ENCODE measurements around the gene KRT27.

The KRT27 gene, protein sequence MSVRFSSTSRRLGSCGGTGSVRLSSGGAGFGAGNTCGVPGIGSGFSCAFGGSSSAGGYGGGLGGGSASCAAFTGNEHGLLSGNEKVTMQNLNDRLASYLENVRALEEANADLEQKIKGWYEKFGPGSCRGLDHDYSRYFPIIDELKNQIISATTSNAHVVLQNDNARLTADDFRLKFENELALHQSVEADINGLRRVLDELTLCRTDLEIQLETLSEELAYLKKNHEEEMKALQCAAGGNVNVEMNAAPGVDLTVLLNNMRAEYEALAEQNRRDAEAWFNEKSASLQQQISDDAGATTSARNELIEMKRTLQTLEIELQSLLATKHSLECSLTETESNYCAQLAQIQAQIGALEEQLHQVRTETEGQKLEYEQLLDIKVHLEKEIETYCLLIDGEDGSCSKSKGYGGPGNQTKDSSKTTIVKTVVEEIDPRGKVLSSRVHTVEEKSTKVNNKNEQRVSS

DNA sequence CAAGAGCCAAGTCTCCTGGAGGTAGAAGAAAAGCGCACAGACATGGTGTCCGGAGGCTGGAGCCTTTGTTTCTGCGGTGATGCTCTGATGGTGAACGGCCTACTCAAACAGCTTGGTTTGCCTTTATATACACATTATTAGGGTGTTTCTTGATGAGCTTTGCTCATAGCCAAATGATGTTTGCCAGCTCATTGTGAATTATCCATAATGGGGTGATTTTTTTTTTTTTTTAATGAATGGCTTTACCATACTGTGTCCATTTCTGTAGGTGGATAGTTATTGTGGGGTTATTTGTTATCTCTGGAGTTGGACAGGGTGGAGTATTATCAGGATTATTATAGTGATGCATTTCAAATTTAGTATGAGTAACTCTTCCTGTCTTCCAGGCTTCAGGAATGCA lies at the start of gene KRT27:
Gene KRT27 (minus strand): TSS at position 101 of the 400 bp plus-strand sequence. CDS start 57 bp downstream, at position 44.
- Mint-ChIP-seq H3K27ac (no peak within 1 kb of the TSS), H3K27me3 (ENCODE audit: low read depth) (peaks cover 38% of the 10 kb centered on the region), H3K9me3 (no peaks in the 10 kb centered on the region), H3K36me3 (ENCODE audit: low read depth) (no peaks in the 10 kb centered on the region), H3K4me1 (ENCODE audit: low read depth) (peaks cover 1% of the 10 kb centered on the region), H3K4me3 (no peak within 1 kb of the TSS)
- no peak for DNase-seq (ENCODE audit: low spot score)

DNA sequence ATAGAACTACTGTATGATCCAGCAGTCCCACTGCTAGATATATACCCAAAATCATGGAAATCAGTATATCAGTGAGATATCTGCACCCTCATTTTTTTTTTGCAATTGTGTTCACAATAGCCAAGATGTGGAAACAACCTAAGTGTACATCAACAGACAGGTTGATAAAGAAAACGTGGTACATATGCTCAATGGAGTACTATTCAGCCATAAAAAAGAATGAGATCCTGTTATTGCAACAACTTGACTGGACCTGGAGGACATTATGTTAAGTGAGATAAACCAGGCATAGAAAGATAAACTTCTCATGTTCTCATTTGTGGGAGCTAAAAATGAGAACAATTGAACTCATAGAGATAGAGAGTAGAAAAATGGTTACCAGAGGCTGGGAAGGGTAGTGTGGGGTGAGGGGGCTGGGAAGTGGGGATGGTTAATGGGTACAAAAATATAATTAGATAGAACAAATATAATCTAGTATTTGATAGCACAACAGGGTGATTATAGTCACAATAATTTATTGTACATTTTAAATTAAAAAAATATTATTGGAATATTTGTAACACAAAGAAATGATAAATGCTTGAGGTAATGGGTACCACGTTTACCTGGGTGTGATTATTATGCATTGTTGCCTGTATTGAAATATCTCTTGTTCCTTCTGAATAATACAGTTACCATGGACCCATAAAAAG lies 47.9 kb upstream of the KRT27 start:
- Mint-ChIP-seq H3K4me1 (ENCODE audit: low read depth) (peaks cover 26% of the 10 kb centered on the region), H3K36me3 (ENCODE audit: low read depth) (peaks cover 1% of the 10 kb centered on the region), H3K27me3 (ENCODE audit: low read depth) (no peaks in the 10 kb centered on the region), H3K27ac (no peak overlapping the region), H3K4me3 (no peak overlapping the region), H3K9me3 (peaks cover 4% of the 10 kb centered on the region)
- DNase-seq (ENCODE audit: low spot score), result no peak

DNA sequence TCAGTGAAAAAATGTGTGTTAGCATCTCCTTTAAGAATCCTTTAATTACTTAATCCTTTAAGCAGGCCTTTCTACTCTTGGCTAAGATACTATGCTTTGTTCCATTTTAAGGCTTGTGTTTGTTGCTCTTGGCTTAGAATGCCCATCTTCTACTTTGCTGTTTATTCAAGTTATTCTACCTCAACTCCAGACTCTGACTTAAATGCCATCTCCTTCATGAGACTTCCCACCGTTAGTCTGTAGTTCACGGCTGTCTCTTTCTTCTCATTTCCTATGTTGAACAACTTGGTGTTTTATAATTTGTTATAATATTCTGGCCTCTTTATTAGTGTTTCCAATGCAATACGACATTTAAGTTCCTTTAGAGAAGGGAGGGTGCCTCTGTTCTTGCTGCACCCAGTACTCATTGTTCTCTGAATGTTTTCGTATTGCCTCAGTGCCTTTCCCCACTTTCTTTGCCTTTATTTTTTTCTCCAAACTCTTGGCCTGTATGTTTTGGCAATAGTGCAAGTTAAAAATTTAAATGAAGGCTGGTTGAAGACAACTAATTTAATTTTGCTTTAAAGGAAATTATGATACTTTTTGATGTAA lies 46.2 kb upstream of the KRT27 start:
- Mint-ChIP-seq H3K27me3 (ENCODE audit: low read depth) (no peaks in the 10 kb centered on the region), H3K4me3 (no peak overlapping the region), H3K9me3 (peaks cover 4% of the 10 kb centered on the region), H3K4me1 (ENCODE audit: low read depth) (peaks cover 33% of the 10 kb centered on the region), H3K27ac (no peak overlapping the region), H3K36me3 (ENCODE audit: low read depth) (no peaks in the 10 kb centered on the region)
- no peak for DNase-seq (ENCODE audit: low spot score)

DNA sequence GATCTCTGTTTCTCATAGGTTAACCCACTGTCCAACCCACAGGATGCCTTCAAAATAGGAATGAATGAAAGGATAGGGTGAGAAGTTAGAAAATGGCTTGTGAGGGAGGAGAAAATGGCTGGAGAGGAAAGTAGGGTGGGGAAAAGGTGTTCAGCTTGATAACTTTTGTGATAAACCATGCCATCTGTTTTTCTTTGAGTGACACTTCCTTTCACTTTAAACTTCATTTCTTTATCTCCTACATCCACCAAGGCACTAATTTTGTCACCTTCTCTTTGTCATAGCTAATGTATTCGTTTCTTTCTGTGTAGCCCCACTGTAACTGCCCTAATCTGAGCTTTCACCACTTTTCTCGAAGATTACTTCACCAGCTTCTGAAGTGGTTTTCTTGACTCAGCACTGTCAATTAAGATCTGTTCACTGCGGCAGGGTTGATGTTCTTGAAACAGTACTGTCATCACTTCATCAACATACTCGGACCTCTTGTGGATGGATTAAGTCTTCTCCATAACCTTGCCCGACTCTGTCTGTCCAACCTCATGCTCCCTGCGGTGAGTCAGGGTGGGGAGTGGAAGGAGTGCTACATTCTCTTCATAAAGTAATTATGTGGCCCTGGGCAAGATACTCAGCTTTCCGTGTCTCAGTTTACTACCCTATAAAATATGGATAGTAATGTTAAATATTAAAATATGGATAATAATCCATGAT lies 45.5 kb upstream of the KRT27 start:
- peaks cover 29% of the 10 kb centered on the region for H3K4me1 Mint-ChIP-seq (ENCODE audit: low read depth)
- DNase-seq (ENCODE audit: low spot score), result peak; percentile 22
- H3K27me3 Mint-ChIP-seq (ENCODE audit: low read depth), result no peaks in the 10 kb centered on the region
- peaks cover 4% of the 10 kb centered on the region for H3K9me3 Mint-ChIP-seq
- no peaks in the 10 kb centered on the region for H3K36me3 Mint-ChIP-seq (ENCODE audit: low read depth)
- peak overlapping the region; percentile 82 for H3K27ac Mint-ChIP-seq
- H3K4me3 Mint-ChIP-seq, result peak overlapping the region; percentile 52

DNA sequence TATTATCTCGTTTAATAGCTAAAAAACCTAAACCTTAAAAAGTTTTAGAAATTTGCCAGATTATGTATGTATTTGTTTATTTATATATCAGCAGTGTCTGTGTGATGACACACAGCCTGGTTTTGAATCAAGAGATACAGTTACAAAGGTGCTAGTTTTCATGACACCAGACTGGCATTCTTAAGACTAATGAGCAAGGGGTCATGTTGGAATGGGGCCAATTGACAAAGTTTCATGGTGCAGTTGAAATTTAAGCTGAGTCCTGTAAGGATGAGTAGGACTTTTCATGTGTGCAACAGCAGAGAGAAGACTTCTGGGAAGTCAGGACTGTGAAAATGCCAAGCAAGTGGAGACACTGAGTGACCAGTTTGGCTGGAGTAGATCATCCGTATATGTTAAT lies 43.2 kb upstream of the KRT27 start:
- no peak for DNase-seq (ENCODE audit: low spot score)
- Mint-ChIP-seq H3K27me3 (ENCODE audit: low read depth) (no peaks in the 10 kb centered on the region), H3K36me3 (ENCODE audit: low read depth) (peaks cover 4% of the 10 kb centered on the region), H3K4me3 (no peak overlapping the region), H3K4me1 (ENCODE audit: low read depth) (peaks cover 30% of the 10 kb centered on the region), H3K9me3 (peaks cover 4% of the 10 kb centered on the region), H3K27ac (no peak overlapping the region)

DNA sequence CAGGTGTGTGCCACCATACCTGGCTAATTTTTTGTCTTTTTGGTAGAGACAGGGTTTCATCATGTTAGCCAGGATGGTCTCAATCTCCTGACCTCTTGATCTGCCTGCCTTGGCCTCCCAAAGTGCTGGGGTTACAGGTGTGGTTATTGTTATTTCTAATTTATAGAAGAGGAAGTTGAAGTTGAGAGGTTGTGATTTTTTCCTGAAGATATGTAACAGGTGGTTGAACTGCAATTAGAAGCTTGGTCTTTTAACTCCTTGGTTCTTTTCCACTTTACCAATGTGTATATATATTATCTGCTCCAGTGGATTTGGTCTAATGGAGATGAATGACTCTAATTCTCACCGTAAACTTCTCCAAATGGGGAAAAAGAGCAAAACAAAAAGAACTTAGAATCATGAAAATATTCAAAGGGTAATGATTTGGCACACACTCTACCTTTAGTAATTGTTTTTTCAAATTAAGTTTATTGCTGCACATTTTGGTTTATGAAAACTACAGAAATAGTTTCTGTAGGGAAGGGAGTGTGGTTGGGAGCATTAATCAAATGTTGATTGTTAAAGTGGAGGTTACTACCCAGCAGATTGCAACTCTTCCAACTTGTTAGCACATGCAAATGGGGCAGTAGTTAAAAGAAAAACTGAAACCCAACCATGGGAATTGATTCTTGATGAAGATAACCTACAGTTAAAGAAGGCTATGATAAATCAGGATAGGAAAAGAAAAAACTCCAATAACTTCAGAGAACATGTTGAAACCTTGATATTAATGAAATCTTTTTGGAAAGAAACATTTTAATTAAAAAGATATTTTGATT lies 41.9 kb upstream of the KRT27 start:
- H3K27ac Mint-ChIP-seq, result peak overlapping the region; percentile 13
- peaks cover 41% of the 10 kb centered on the region for H3K4me1 Mint-ChIP-seq (ENCODE audit: low read depth)
- no peaks in the 10 kb centered on the region for H3K27me3 Mint-ChIP-seq (ENCODE audit: low read depth)
- H3K36me3 Mint-ChIP-seq (ENCODE audit: low read depth), result peaks cover 16% of the 10 kb centered on the region
- no peak for DNase-seq (ENCODE audit: low spot score)
- H3K4me3 Mint-ChIP-seq, result no peak overlapping the region
- H3K9me3 Mint-ChIP-seq, result peaks cover 11% of the 10 kb centered on the region

DNA sequence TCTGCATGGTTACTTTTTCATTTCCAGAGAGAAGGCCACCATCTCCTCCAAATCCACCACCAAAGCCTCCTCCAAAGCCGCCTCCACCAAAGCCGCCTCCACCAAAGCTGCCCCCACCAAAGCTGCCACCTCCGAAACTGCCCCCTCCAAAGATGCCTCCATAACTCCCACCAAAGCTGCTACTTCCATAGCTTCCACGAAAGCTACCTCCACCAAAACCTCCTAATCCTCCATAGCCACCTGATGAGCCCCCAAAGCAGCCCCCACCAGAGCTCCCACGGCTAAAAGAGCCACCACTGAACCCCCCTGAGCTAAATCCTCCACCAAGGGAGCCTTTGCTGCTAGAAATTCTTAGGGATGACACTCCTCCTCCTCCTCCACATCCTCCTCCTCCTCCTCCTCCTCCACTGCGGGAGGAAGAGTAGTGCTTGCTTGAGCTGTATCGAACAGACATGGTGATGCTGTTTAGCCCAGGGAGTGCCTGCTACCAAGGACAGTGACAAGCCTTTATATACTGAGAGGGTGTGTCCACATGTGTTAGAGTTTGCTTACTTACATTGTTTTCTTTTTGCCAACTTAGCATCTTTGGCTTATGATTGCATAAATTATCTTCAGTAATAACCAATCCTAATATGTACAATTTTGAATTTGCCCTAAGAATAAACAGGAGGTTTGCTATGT lies 39.9 kb upstream of the KRT27 start, which contains the start of gene KRT10:
Gene KRT10 (minus strand): TSS at position 483 of the 681 bp plus-strand sequence. CDS start 29 bp downstream, at position 454.
- Mint-ChIP-seq H3K27me3 (ENCODE audit: low read depth) (no peaks in the 10 kb centered on the region), H3K4me1 (ENCODE audit: low read depth) (peaks cover 35% of the 10 kb centered on the region), H3K9me3 (peaks cover 17% of the 10 kb centered on the region), H3K36me3 (ENCODE audit: low read depth) (peaks cover 28% of the 10 kb centered on the region), H3K27ac (no peak within 1 kb of the TSS), H3K4me3 (no peak within 1 kb of the TSS)
- DNase-seq (ENCODE audit: low spot score), result no peak

DNA sequence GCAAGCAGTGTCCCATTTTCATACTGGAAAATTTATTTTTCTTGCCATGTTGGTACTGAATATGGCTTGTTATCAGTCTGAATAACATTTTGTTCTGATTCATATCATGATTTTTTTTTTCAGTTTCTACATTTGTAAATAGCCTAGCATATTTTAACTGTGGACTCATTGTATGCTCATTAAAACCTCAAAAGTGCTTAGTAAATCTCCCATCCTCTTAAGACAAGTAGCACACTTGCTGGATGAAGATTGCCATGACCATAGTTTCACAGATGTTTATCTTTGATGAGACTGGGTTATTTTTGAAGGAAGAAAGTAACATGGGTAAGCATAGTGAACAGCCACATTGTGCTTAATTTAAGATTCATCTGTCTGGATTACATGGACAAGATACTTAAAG lies 39.2 kb upstream of the KRT27 start:
- H3K4me1 Mint-ChIP-seq (ENCODE audit: low read depth), result peaks cover 37% of the 10 kb centered on the region
- no peaks in the 10 kb centered on the region for H3K27me3 Mint-ChIP-seq (ENCODE audit: low read depth)
- DNase-seq (ENCODE audit: low spot score), result no peak
- no peak overlapping the region for H3K27ac Mint-ChIP-seq
- no peak overlapping the region for H3K4me3 Mint-ChIP-seq
- peaks cover 21% of the 10 kb centered on the region for H3K9me3 Mint-ChIP-seq
- H3K36me3 Mint-ChIP-seq (ENCODE audit: low read depth), result peaks cover 35% of the 10 kb centered on the region

DNA sequence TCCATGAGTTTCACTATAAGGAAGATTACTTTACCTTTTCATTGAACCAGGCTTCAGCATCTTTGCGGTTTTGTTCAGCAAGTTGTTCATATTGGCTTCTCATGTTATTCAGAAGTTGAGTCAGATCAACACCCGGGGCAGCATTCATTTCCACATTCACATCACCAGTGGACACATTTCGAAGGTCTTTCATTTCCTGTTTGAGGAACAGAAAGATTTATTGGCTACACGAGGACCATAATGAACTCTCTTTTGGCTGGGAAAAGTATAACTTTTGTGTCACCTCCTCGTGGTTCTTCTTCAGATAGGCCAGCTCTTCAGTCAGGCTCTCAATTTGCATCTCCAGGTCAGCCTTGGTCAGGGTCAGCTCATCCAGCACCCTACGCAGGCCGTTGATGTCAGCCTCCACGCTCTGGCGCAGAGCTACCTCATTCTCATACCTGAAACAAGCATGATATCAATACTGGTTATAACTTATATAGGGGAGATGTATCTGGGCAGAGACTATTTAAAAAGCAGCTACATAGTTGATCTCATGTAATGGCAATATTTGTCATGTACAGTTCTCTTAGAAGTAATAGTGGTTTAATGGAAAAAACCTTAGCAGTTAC lies 38.0 kb upstream of the KRT27 start:
- Mint-ChIP-seq H3K36me3 (ENCODE audit: low read depth) (peaks cover 37% of the 10 kb centered on the region), H3K27me3 (ENCODE audit: low read depth) (no peaks in the 10 kb centered on the region), H3K4me3 (peak overlapping the region; percentile 79), H3K4me1 (ENCODE audit: low read depth) (peaks cover 36% of the 10 kb centered on the region), H3K27ac (peak overlapping the region; percentile 17), H3K9me3 (peaks cover 21% of the 10 kb centered on the region)
- no peak for DNase-seq (ENCODE audit: low spot score)

DNA sequence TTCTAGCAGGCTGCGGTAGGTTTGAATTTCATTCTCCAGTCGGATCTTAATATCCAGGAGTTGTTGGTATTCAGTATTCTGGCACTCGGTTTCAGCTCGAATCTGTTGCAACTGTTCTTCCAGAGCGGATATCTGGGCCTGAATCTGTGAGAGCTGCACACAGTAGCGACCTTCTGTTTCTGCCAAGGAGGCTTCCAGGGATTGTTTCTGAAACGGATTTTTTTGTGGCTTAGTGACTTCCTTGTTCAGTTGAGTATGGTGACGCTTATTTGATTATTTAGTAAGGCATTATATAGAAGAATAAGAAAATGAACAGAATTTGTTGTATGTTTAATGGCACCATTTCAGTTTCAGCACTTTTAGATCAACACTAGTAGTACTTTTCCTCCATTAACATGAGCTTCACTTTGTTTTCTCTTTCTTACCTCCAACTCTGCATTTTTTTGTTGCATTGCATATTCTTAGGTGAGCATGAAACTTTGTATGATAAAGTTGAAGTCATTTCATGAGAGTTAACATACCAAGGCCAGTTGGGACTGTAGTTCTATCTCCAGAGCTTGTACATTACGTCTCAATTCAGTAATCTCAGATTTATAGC lies 37.3 kb upstream of the KRT27 start:
- peaks cover 34% of the 10 kb centered on the region for H3K4me1 Mint-ChIP-seq (ENCODE audit: low read depth)
- H3K27ac Mint-ChIP-seq, result peak overlapping the region; percentile 81
- no peak for DNase-seq (ENCODE audit: low spot score)
- H3K27me3 Mint-ChIP-seq (ENCODE audit: low read depth), result peaks cover under 1% of the 10 kb centered on the region
- peak overlapping the region; percentile 79 for H3K4me3 Mint-ChIP-seq
- H3K9me3 Mint-ChIP-seq, result peaks cover 21% of the 10 kb centered on the region
- peaks cover 37% of the 10 kb centered on the region for H3K36me3 Mint-ChIP-seq (ENCODE audit: low read depth)

DNA sequence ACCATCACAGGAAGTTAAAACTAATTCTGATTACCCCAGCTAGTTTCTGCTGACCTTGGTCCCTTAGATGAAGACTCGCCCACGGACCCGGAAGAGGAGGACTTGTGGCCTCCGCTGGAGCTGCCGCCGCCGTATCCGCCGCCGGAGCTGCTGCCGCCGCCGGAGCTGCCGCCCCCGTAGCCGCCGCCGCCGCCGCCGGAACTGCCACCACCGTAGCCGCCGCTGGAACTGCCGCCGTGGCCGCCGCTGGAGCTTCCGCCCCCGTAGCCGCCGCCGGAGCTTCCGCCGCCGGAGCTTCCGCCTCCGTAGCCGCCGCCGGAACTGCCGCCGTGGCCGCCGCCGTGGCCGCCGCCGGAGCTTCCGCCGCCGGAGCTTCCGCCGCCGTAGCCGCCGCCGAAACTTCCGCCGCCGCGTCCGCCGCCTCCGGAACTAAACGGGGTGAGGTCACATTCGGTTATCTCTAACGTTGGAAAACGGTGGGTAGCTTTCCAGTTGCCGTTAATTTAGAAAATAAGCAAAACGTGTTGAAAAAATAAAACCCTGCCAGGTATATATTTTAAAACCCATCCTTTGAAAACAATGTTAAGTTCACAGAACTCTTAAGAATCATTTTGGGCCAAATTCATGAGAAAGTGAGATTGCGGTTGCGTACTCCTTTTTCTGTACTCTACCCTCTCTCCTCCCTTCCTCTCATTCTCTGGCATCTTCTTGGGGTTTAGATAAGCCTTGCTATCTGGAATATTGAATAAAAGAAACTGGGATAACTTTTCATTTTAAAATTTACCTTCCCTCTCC lies 36.6 kb upstream of the KRT27 start:
- H3K4me1 Mint-ChIP-seq (ENCODE audit: low read depth), result peaks cover 28% of the 10 kb centered on the region
- peaks cover 37% of the 10 kb centered on the region for H3K36me3 Mint-ChIP-seq (ENCODE audit: low read depth)
- H3K27ac Mint-ChIP-seq, result peak overlapping the region; percentile 91
- peaks cover 21% of the 10 kb centered on the region for H3K9me3 Mint-ChIP-seq
- H3K27me3 Mint-ChIP-seq (ENCODE audit: low read depth), result peaks cover 7% of the 10 kb centered on the region
- DNase-seq (ENCODE audit: low spot score), result peak; percentile 90
- peak overlapping the region; percentile 95 for H3K4me3 Mint-ChIP-seq
